Heart left ventricle (tissue), 16 donors: ENCODE data around the gene PDZD11. TPM values are rescaled to one million over a fixed set of nuclear protein-coding genes. Genes with fewer than 3 reads are reported as not detected.

Source experiments
- ATAC-seq, 4 donors: fragments of 200-7000 bp; cut with Tn5 transposase; one replicate each; pipeline ENCODE4 v1.9.1; 2020 to 2022; ENCODE audit warnings: moderate library complexity in 4 of 4, mild to moderate bottlenecking in 3 of 4, moderate number of reproducible peaks in 1 of 4
- DNase-seq, 5 donors: peaks; one replicate each; pipeline ENCODE4 v3.0.0-alpha.2; 2020
- H3K27ac ChIP-seq, 12 donors: fragments of 200-600 bp; sonication (generic) in 4 of 12; one replicate each; pipeline versions ENCODE4 v1.5.0 to v1.8.0; 2016 to 2022; ENCODE audit warnings: mild to moderate bottlenecking in 2 of 12
- H3K27me3 ChIP-seq, 9 donors: fragments of 200-600 bp; sonication (generic) in 2 of 9; one replicate each; pipeline versions ENCODE4 v1.5.1 to v1.8.0; 2016 to 2022; ENCODE audit warnings: mild to moderate bottlenecking in 3 of 9
- H3K36me3 ChIP-seq, 9 donors: fragments of 200-600 bp; sonication (generic) in 2 of 9; one replicate each; pipeline versions ENCODE4 v1.5.0 to v1.8.0; 2018 to 2022; ENCODE audit warnings: mild to moderate bottlenecking in 2 of 9
- H3K4me1 ChIP-seq, 12 donors: fragments of 200-600 bp; sonication (generic) in 4 of 12; one replicate each; pipeline versions ENCODE4 v1.5.0 to v1.8.0; 2016 to 2022; ENCODE audit warnings: mild to moderate bottlenecking in 3 of 12
- H3K4me3 ChIP-seq, 12 donors: fragments of 200-600 bp; sonication (generic) in 4 of 12; one replicate each; pipeline versions ENCODE4 v1.5.0 to v1.8.0; 2017 to 2022; ENCODE audit warnings: mild to moderate bottlenecking in 9 of 12, moderate library complexity in 4 of 12
- H3K9me3 ChIP-seq, 12 donors: fragments of 200-600 bp; sonication (generic) in 4 of 12; one replicate each; pipeline versions ENCODE4 v1.5.0 to v1.8.0; 2016 to 2022; ENCODE audit warnings: mild to moderate bottlenecking in 1 of 12
- POLR2A ChIP-seq, 2 donors: fragments of 450-650 bp; IDR thresholded peaks; one replicate each; pipeline ENCODE4 v1.6.1; 2017; ENCODE audit warnings: antibody characterized with exemption in 2 of 2, mild to moderate bottlenecking in 2 of 2, moderate library complexity in 2 of 2
- WGBS, 4 donors: extraction: QIAGEN DNeasy Blood & Tissue Kit in 2 of 4; methylation state at CpG; one replicate each; pipeline versions ENCODE4 v1.1.5 to v1.1.7; 2013 to 2018; 5-methylcytosine and 5-hydroxymethylcytosine counted together
- intact Hi-C, 10 donors: fragments of 100-400 bp; cut with DNase I; formaldehyde crosslinking; loops; one replicate each; pipeline versions ENCODE4 v1.11.1 to v1.14.2; 2022
- polyA plus RNA-seq, 2 donors: library from polyadenylated mRNA; stranded (reverse); fragments of 200-250 nt; gene quantifications; one replicate each; pipeline ENCODE4 v1.2.3, GENCODE V29; 2013
- total RNA-seq, 9 donors: library from RNA; depleted of rRNA in 2 of 9; stranded (reverse); fragments of >200 nt in 2 of 9; fragmentation: NEBNext Ultra II Directional in 3 of 9; extraction: Animal tissue kit (Norgen Biotek cat#: 25700) in 3 of 9; gene quantifications; one replicate each; pipeline versions ENCODE4 v1.1.0 to v1.2.4, GENCODE V29; 2016 to 2023
- TF ChIP-seq, protein P1 (sequence below), 12 donors: fragments of 200-600 bp; sonication (generic) in 4 of 12; IDR thresholded peaks; one replicate each; pipeline versions ENCODE4 v1.5.0 to v1.8.0; 2018 to 2022; ENCODE audit warnings: antibody characterized with exemption in 12 of 12, mild to moderate bottlenecking in 5 of 12
- donor health status: ischemic (EF 13 %, LVEDD 7.1; RV severe dilation, severe dysfunction).
- donor health status: healthy with polysubstance abuse.
- donor health status: DM: no; HTN: yes; CAD: no.
- donor health status: DM: no; HTN: no; CAD: no.
- donor health status: ischemic (EF 25% LVEDD 6.9; RV normal size, moderate dysfunction).
- donor health status: ischemic (EF 25% LVEDD 5.7; RV mildly dilated, moderate dysfunction).
- donor health status: healthy.
- donor health status: DM: yes; HTN: yes; CAD: no.
- donor health status: ischemic (EF 35%, LVEDD 5.7; RV mildly dilated, moderate dysfunction).
- donor health status: nonischemic (EF 11% LVEDD 7.7; RV severe dilation, severe dysfunction).
- donor health status: DM: yes; HTN: yes; CAD: no.
- donor health status: PGD.
- donor health status: ischemic (EF 29% LVEDD 5.4; RV normal size, mild dysfunction).
- donor health status: nonischemic (EF 23%, LVEDD 6.1; RV moderate dilation, normal function).

PDZD11 gene
- total and polyA plus RNA-seq, 11 donors = 27.1 to 57.3 (median 36.7) TPM

DNA sequence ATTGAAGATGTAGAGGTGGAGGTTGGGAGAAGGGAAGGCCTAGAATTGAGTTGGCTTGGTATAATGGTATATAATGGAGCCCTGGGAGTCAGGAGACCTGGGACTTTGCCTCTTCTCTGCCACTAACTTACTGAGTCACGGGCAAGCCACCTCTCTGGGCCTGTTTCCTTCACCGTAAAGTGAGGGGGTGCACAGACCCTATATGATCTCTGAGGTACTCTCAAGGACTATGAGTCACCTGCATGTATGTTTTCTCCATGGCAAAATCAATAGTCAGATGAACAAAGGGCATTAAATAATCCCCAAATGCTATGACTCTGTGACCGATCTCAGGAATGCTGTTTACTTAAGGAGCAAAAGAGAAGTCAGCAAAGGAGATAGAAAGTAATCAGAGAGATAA is 34.8 kb downstream of the PDZD11 start:
- H3K27me3 ChIP-seq = peaks cover 0 to 6% (median 0%) of the 10 kb centered on the region in 9 donors
- no peaks in the 10 kb centered on the region for H3K36me3 ChIP-seq
- 74 to 97% (median 89%) methylated on average over 3 of the region's 3 CpGs for WGBS, 4 donors
- intact Hi-C loops = no loop called here
- H3K4me3 ChIP-seq = no peak overlapping the region
- ATAC-seq = no peak
- no peak overlapping the region for H3K27ac ChIP-seq
- no peaks in the 10 kb centered on the region for H3K4me1 ChIP-seq
- H3K9me3 ChIP-seq = no peaks in the 10 kb centered on the region
- no peak for TF ChIP-seq POLR2A (IDR thresholded peaks at IDR 0.05)
- TF ChIP-seq, protein P1, sequence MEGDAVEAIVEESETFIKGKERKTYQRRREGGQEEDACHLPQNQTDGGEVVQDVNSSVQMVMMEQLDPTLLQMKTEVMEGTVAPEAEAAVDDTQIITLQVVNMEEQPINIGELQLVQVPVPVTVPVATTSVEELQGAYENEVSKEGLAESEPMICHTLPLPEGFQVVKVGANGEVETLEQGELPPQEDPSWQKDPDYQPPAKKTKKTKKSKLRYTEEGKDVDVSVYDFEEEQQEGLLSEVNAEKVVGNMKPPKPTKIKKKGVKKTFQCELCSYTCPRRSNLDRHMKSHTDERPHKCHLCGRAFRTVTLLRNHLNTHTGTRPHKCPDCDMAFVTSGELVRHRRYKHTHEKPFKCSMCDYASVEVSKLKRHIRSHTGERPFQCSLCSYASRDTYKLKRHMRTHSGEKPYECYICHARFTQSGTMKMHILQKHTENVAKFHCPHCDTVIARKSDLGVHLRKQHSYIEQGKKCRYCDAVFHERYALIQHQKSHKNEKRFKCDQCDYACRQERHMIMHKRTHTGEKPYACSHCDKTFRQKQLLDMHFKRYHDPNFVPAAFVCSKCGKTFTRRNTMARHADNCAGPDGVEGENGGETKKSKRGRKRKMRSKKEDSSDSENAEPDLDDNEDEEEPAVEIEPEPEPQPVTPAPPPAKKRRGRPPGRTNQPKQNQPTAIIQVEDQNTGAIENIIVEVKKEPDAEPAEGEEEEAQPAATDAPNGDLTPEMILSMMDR (IDR thresholded peaks at IDR 0.05) = no peak
- no peak for DNase-seq

DNA sequence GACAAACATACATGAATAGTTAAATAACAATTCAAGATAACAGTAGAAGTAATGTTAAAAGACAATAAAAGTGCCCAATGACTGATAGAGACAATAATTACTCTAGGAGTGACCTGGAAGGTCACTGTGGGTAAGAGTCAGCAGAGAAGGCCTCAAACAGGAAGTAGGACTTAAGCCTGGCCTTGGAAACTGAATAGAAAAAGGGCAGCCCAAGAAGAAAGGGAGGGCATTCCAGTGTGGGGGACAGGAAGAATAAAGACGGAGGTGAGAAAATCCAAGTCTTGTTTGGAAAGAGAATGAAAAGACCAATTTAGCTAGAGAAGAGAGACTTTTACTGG is 35.7 kb downstream of the PDZD11 start:
- no peak for DNase-seq
- Histone ChIP-seq H3K27ac (no peak overlapping the region), H3K27me3 (peaks cover 0 to 6% (median 0%) of the 10 kb centered on the region in 9 donors), H3K9me3 (no peaks in the 10 kb centered on the region), H3K4me3 (no peak overlapping the region), H3K4me1 (no peaks in the 10 kb centered on the region), H3K36me3 (no peaks in the 10 kb centered on the region)
- intact Hi-C loops = no loop called here
- ATAC-seq = no peak
- WGBS, 4 donors = 71 to 89% (median 75%) methylated on average over 1 of the region's 1 CpG
- no peak for TF ChIP-seq POLR2A (IDR thresholded peaks at IDR 0.05)
- TF ChIP-seq, protein P1 (IDR thresholded peaks at IDR 0.05) = no peak

DNA sequence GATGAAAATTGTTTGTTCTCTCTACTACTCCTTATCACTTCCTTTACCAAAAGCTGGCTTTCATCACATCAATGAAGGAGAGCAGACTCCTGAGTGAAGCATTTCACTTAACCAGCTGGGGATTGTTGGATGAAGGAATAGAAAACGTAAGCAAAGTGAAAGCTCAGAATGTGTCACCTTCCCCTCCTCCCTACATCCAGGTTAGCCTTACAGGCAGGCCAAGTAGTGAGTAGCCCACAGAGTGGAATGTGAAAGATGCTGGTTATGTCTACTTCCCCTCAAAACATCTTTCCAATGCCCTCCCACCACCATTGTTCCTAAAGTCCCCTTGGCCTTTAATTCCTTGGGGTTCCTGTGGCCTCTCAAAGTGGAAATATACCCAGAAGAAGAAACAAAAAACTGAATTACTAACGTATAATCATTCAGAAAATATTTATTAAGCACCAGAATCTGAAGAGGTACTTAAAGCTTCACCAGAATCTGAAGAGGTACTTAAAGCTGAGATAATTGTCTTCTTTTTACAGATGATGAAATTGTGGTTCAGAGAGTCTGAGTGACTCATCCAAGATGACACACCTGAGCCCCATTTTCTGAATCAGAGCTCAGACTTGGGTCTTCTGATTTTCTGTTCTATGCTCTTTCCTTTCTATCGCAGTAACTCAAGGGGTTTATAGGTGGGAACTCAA is 36.2 kb downstream of the PDZD11 start:
- peaks cover 0 to 6% (median 0%) of the 10 kb centered on the region in 9 donors for H3K27me3 ChIP-seq
- ATAC-seq (no peak), DNase-seq (no peak)
- H3K27ac ChIP-seq = peak overlapping the region in 1 of 12 donors; percentile 40
- no peaks in the 10 kb centered on the region for H3K9me3 ChIP-seq
- TF ChIP-seq POLR2A (IDR thresholded peaks at IDR 0.05) = no peak
- TF ChIP-seq, protein P1 (IDR thresholded peaks at IDR 0.05) = no peak
- no peak overlapping the region for H3K4me3 ChIP-seq
- no peaks in the 10 kb centered on the region for H3K36me3 ChIP-seq
- H3K4me1 ChIP-seq = no peaks in the 10 kb centered on the region
- WGBS, 4 donors = 75 to 91% (median 80%) methylated on average over 3 of the region's 3 CpGs
- intact Hi-C loops = no loop called here

DNA sequence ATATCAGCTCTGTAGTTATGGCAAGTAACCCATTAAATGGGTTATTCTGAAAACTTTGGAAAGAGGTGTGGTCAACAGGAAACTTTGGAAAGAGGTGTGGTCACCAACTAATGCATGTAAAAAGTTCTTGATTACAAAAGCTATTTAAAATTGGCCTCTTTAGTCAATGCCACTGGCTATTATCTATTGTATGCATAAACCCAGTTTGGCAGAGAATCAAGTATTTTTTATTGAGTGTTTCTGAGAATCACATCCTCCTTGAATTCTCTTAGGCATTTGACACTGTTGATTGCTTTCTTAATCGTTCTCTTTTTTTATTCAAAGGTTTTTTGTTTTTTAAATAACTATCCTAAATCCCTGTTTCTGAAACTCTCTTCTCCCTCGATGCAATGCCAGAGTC is 37.2 kb downstream of the PDZD11 start:
- no peak for ATAC-seq
- no peaks in the 10 kb centered on the region for H3K9me3 ChIP-seq
- DNase-seq = no peak
- peaks cover 0 to 6% (median 0%) of the 10 kb centered on the region in 9 donors for H3K27me3 ChIP-seq
- no peaks in the 10 kb centered on the region for H3K4me1 ChIP-seq
- no peak overlapping the region for H3K4me3 ChIP-seq
- no peak for TF ChIP-seq POLR2A (IDR thresholded peaks at IDR 0.05)
- TF ChIP-seq, protein P1 (IDR thresholded peaks at IDR 0.05) = no peak
- 42 to 56% (median 44%) methylated on average over 2 of the region's 2 CpGs for WGBS, 4 donors
- intact Hi-C loops = no loop called here
- H3K36me3 ChIP-seq = no peaks in the 10 kb centered on the region
- peak overlapping the region in 1 of 12 donors; percentile 40 for H3K27ac ChIP-seq
